CD4-positive, CD25-positive, alpha-beta regulatory T cell (primary cell): Measurements from ENCODE around the gene PSMB7. TPM values are rescaled to one million over a fixed set of nuclear protein-coding genes. Genes with fewer than 3 reads are reported as not detected.

Experiments used
- ATAC-seq, 2 donors: fragments of 150-1000 bp; cut with Tn5 transposase; one replicate each; pipeline ENCODE4 v1.10.0; 2021; ENCODE audit warnings: low read depth in 2 of 2, moderate number of reproducible peaks in 2 of 2, moderate library complexity in 1 of 2
- DNase-seq, 3 donors: peaks; one replicate each; pipeline versions ENCODE4 v3.0.0 to v3.0.0-alpha.2; 2012 to 2022; ENCODE audit warnings: mixed read lengths in 1 of 3
- H3K27ac ChIP-seq: one replicate; pipeline ENCODE4 v1.7.0; 2013; ENCODE audit warnings: mild to moderate bottlenecking, low read length; ENCODE audit not compliant: insufficient read depth, poor library complexity, severe bottlenecking
- H3K27me3 ChIP-seq: one replicate; pipeline ENCODE4 v1.7.0; 2013; ENCODE audit warnings: low read length; ENCODE audit not compliant: control insufficient read depth, insufficient read depth
- H3K36me3 ChIP-seq: one replicate; pipeline ENCODE4 v1.7.0; 2013; ENCODE audit warnings: mild to moderate bottlenecking, low read length, moderate library complexity; ENCODE audit not compliant: control insufficient read depth, insufficient read depth
- H3K4me1 ChIP-seq: 2 replicates; pipeline ENCODE4 v1.7.0; 2013; ENCODE audit warnings: mild to moderate bottlenecking, low read length; ENCODE audit not compliant: insufficient read depth, control insufficient read depth, poor library complexity, severe bottlenecking
- H3K4me3 ChIP-seq: one replicate; pipeline ENCODE4 v1.7.0; 2013; ENCODE audit warnings: low read depth, mild to moderate bottlenecking, low read length, moderate library complexity
- H3K9me3 ChIP-seq, 2 experiments: 1 replicate in 1 of 2; 2 replicates in 1 of 2; pipeline ENCODE4 v1.7.0; 2013; ENCODE audit warnings: low read length in 2 of 2, mild to moderate bottlenecking in 1 of 2, moderate library complexity in 1 of 2; ENCODE audit not compliant: control insufficient read depth in 2 of 2
- H3K27ac Mint-ChIP-seq, 3 donors: one replicate each; pipeline ENCODE4 v1.8.0; 2020 to 2022; ENCODE audit warnings: mild to moderate bottlenecking in 3 of 3, mixed read lengths in 3 of 3, moderate library complexity in 2 of 3
- H3K27me3 Mint-ChIP-seq: one replicate; pipeline ENCODE4 v1.8.0; 2022; ENCODE audit warnings: mild to moderate bottlenecking, mixed read lengths
- H3K36me3 Mint-ChIP-seq: one replicate; pipeline ENCODE4 v1.8.0; 2020; ENCODE audit warnings: mixed read lengths
- H3K4me1 Mint-ChIP-seq, 4 donors: one replicate each; pipeline ENCODE4 v1.8.0; 2020 to 2022; ENCODE audit warnings: mixed read lengths in 4 of 4, mild to moderate bottlenecking in 1 of 4
- H3K4me3 Mint-ChIP-seq, 4 donors: one replicate each; pipeline ENCODE4 v1.8.0; 2020 to 2022; ENCODE audit warnings: mild to moderate bottlenecking in 4 of 4, mixed read lengths in 4 of 4, moderate library complexity in 3 of 4
- H3K9me3 Mint-ChIP-seq, 7 donors: one replicate each; pipeline ENCODE4 v1.8.0; 2020 to 2022; ENCODE audit warnings: mixed read lengths in 7 of 7, mild to moderate bottlenecking in 3 of 7, moderate library complexity in 2 of 7
- polyA plus RNA-seq, 4 donors: library from polyadenylated mRNA; unstranded; fragments of 300-500 nt; fragmentation: Illumina TruSeq; gene quantifications; one replicate each; pipeline ENCODE4 v1.2.3, GENCODE V29; 2021
- total RNA-seq: library from RNA; stranded (reverse); gene quantifications from one replicate; pipeline ENCODE4 v1.2.3, GENCODE V29; 2022

PSMB7 gene
- total and polyA plus RNA-seq, 5 donors from 2014 or later, result 84.2 to 225 (median 186) TPM

GRCh38 chr9:124399968-124400940, 15.0 kb downstream of the PSMB7 start:
- Histone ChIP-seq H3K27me3 (no peaks in the 10 kb centered on the region), H3K9me3 (no peaks in the 10 kb centered on the region), H3K4me1 (no peaks in the 10 kb centered on the region), H3K36me3 (peaks cover 66% of the 10 kb centered on the region), H3K27ac (no peak overlapping the region), H3K4me3 (no peak overlapping the region)
- peaks cover 18 to 45% (median 25%) of the 10 kb centered on the region in 4 donors for H3K4me1 Mint-ChIP-seq
- DNase-seq, result no peak
- H3K36me3 Mint-ChIP-seq, result peaks cover 32% of the 10 kb centered on the region
- no peak overlapping the region for H3K4me3 Mint-ChIP-seq
- ATAC-seq, result no peak
- H3K9me3 Mint-ChIP-seq, result no peaks in the 10 kb centered on the region
- peak overlapping the region in 1 of 3 donors; percentile 79 for H3K27ac Mint-ChIP-seq
- H3K27me3 Mint-ChIP-seq, result no peaks in the 10 kb centered on the region

DNA sequence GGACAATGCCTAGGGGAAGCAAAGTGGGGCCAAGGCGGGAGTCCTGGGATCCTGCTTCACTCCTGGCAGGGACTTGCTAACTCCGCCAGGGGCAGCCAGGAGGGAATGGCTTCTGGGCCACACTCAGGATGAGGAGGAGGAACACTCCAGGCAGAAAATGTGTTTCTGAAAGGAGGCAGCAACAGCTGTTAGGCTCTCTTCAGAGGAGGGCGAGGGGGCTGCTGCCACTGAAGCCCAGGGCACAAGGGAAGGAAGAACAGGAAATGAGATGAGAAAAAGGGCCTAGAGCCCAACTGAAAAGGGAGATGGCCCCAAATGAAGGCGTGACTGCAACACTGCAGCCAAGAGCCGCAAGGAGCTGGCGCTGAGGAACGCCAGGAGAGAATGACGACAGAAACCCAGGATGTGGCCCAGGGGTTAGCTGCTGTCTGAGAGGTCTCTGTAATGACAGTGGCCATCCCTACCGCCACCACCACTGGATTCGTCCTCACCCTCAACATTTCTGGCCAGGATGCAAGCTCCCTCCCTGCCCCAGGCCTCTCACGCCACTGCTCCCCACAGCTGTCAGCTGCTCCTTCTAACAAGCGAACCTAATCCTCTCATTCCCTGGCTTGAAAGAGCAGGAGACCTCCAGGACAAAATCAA, 15.8 kb downstream of the PSMB7 start:
- H3K4me3 Mint-ChIP-seq, result no peak overlapping the region
- peaks cover 5% of the 10 kb centered on the region for H3K4me1 ChIP-seq
- H3K27me3 Mint-ChIP-seq, result no peaks in the 10 kb centered on the region
- ATAC-seq (no peak), DNase-seq (no peak)
- H3K36me3 Mint-ChIP-seq, result peaks cover 33% of the 10 kb centered on the region
- H3K27ac ChIP-seq, result no peak overlapping the region
- no peak overlapping the region for H3K4me3 ChIP-seq
- H3K9me3 Mint-ChIP-seq, result no peaks in the 10 kb centered on the region
- H3K9me3 ChIP-seq, result no peaks in the 10 kb centered on the region
- H3K36me3 ChIP-seq, result peaks cover 60% of the 10 kb centered on the region
- no peaks in the 10 kb centered on the region for H3K27me3 ChIP-seq
- no peak overlapping the region for H3K27ac Mint-ChIP-seq
- peaks cover 18 to 49% (median 30%) of the 10 kb centered on the region in 4 donors for H3K4me1 Mint-ChIP-seq

DNA sequence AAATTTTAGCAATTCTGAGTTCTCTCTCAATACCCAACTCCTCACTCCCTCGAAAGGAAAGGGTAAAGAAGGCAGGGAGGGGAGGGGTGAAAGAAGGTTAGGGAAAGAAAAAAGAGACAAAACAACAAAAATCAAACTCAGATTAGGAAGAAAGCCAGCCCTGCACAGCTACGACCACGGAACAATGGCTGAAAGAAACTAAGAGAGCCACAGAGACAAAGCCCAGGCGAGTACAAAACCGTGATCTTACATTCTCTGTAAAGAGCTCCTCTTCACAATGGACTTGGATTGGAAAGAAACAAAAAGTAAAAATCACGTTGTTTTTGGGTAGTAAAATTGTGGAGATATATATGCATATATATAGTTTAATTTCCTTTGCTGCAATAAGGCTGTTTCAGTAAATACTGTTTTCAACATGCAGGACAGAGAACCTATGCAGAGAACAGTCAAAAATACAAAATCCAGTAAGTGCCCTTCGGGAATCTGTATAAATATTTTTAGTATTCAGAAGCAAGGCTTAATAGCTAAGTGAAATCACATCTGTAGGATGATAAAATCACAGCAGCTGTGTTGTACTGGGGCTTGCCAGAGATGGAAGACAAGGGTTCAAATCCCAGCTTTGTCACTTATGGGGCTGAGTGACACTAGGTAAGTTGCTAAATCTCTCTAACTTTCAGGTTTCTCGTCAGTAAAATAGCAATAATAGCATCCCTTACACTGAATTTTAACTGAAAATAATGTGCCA, 16.9 kb downstream of the PSMB7 start:
- Histone ChIP-seq H3K36me3 (peaks cover 53% of the 10 kb centered on the region), H3K4me3 (no peak overlapping the region), H3K27me3 (no peaks in the 10 kb centered on the region), H3K4me1 (peaks cover 11% of the 10 kb centered on the region), H3K27ac (no peak overlapping the region), H3K9me3 (no peaks in the 10 kb centered on the region)
- Mint-ChIP-seq H3K27ac (peak overlapping the region in 1 of 3 donors; percentile 76), H3K36me3 (peaks cover 23% of the 10 kb centered on the region), H3K4me1 (peaks cover 18 to 53% (median 32%) of the 10 kb centered on the region in 4 donors), H3K27me3 (no peaks in the 10 kb centered on the region), H3K9me3 (no peaks in the 10 kb centered on the region), H3K4me3 (no peak overlapping the region)
- no peak for DNase-seq
- no peak for ATAC-seq

DNA sequence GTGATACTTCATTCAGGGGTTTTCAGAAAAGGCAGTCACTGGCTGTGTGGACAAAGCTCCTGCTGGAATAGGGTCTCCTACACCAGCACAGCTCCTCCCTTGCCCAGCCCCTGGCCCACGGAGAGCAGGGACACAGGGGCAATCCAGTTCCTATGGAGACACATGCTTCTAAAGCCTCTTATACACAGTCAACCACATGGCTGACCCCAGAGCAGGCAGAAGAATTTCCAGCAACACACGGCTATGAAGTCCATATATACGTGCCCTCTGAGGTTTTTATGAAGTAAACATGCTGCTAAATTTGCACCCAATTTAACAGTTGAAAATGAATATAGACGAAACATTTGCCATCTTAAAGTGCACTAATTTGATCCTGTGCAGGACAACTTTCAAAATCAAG, 19.4 kb downstream of the PSMB7 start:
- peaks cover 11% of the 10 kb centered on the region for H3K4me1 ChIP-seq
- no peak for DNase-seq
- no peak for ATAC-seq
- Mint-ChIP-seq H3K9me3 (no peaks in the 10 kb centered on the region), H3K36me3 (peaks cover 11% of the 10 kb centered on the region), H3K27me3 (no peaks in the 10 kb centered on the region), H3K4me3 (no peak overlapping the region), H3K4me1 (peaks cover 12 to 63% (median 34%) of the 10 kb centered on the region in 4 donors), H3K27ac (peak overlapping the region in 1 of 3 donors; percentile 65)
- no peak overlapping the region for H3K27ac ChIP-seq
- no peak overlapping the region for H3K4me3 ChIP-seq
- no peaks in the 10 kb centered on the region for H3K27me3 ChIP-seq
- H3K9me3 ChIP-seq, result no peaks in the 10 kb centered on the region
- H3K36me3 ChIP-seq, result peaks cover 35% of the 10 kb centered on the region

DNA sequence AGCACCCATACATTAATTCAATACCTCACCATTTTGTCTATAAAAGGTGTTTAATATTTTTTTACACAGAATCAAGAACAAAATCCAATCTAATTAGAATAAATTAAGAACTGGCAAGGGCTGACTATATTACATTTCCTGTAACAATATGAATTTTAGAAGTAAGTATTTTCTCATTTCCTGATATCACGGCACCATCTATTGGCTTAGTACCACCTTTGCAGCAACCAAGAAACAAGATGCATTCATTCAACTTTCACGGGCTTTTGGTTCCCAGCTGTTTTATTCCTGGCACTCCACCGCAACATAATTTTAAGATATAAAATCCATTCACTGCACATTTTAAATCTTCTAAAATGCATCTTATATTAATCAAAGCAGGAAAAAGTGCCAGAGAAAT, 20.6 kb downstream of the PSMB7 start:
- no peak overlapping the region for H3K4me3 ChIP-seq
- ATAC-seq (no peak), DNase-seq (peak in 2 of 3 donors; percentile 8 to 25)
- H3K4me1 ChIP-seq, result peaks cover 11% of the 10 kb centered on the region
- no peaks in the 10 kb centered on the region for H3K27me3 ChIP-seq
- no peaks in the 10 kb centered on the region for H3K9me3 ChIP-seq
- Mint-ChIP-seq H3K9me3 (no peaks in the 10 kb centered on the region), H3K36me3 (peaks cover 9% of the 10 kb centered on the region), H3K4me1 (peaks cover 18 to 66% (median 41%) of the 10 kb centered on the region in 4 donors), H3K27ac (peak overlapping the region; percentile 31 to 65 (median 48)), H3K27me3 (no peaks in the 10 kb centered on the region), H3K4me3 (no peak overlapping the region)
- peaks cover 27% of the 10 kb centered on the region for H3K36me3 ChIP-seq
- H3K27ac ChIP-seq, result no peak overlapping the region

GRCh38 chr9:124394167-124394566, 21.1 kb downstream of the PSMB7 start:
- Histone ChIP-seq H3K36me3 (peaks cover 23% of the 10 kb centered on the region), H3K27ac (no peak overlapping the region), H3K9me3 (no peaks in the 10 kb centered on the region), H3K4me1 (peaks cover 11% of the 10 kb centered on the region), H3K4me3 (no peak overlapping the region), H3K27me3 (no peaks in the 10 kb centered on the region)
- Mint-ChIP-seq H3K4me3 (no peak overlapping the region), H3K27ac (peak overlapping the region; percentile 31 to 65 (median 48)), H3K27me3 (no peaks in the 10 kb centered on the region), H3K36me3 (peaks cover 9% of the 10 kb centered on the region), H3K4me1 (peaks cover 19 to 68% (median 43%) of the 10 kb centered on the region in 4 donors), H3K9me3 (no peaks in the 10 kb centered on the region)
- DNase-seq (peak in 1 of 3 donors; percentile 7), ATAC-seq (no peak)

DNA sequence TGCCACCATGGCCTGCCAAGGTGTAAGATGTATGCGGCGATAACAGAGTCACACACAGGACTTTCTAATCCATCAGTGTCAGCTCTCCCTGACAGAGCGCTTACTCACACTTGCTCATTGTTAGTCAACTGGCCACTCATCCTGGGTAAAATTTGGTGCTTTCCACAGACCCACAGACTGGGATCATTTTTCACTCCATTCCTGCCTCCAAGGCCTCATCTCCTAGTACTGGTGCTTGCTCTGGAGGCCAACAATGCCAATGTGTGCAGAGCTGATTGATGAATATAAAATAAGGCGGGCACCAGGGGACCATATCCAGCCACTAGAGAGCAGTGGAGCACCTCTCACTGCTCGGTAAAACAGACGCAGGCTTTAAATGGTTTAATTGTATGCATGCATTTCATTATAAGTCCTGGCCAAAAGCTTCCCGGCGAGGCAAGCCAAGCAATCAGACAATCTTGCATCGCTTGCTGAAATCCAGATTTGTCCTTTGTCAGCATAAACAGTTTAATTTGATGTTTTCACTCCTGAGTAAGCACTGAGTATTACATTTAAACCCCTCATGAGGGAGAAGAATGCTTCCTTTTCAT, 22.3 kb downstream of the PSMB7 start:
- Mint-ChIP-seq H3K36me3 (peaks cover 9% of the 10 kb centered on the region), H3K4me3 (no peak overlapping the region), H3K4me1 (peaks cover 13 to 71% (median 48%) of the 10 kb centered on the region in 4 donors), H3K27ac (peak overlapping the region in 1 of 3 donors; percentile 75), H3K27me3 (no peaks in the 10 kb centered on the region), H3K9me3 (no peaks in the 10 kb centered on the region)
- Histone ChIP-seq H3K4me1 (peaks cover 11% of the 10 kb centered on the region), H3K27me3 (no peaks in the 10 kb centered on the region), H3K9me3 (no peaks in the 10 kb centered on the region), H3K4me3 (no peak overlapping the region), H3K36me3 (peaks cover 22% of the 10 kb centered on the region), H3K27ac (no peak overlapping the region)
- no peak for ATAC-seq
- DNase-seq, result no peak
